BLaER1 treated with 17β-estradiol and CSF1 and Interleukin-3, amounts not matched to agents 10 nM and 100 nM (cell line): ENCODE measurements around the gene MRPL55.

Experiments used
- H3K27ac ChIP-seq, 11 experiments: shearing (Covaris generic); formaldehyde crosslinking; 2 replicates each; pipeline ENCODE4 v1.8.1; 2022
- H3K27me3 ChIP-seq, 11 experiments: shearing (Covaris generic); formaldehyde crosslinking; 2 replicates each; pipeline ENCODE4 v1.8.1; 2022
- H3K36me3 ChIP-seq, 11 experiments: shearing (Covaris generic); formaldehyde crosslinking; 2 replicates each; pipeline ENCODE4 v1.8.1; 2022
- H3K4me1 ChIP-seq, 10 experiments: shearing (Covaris generic); formaldehyde crosslinking; 2 replicates each; pipeline ENCODE4 v1.8.1; 2022
- H3K4me2 ChIP-seq, 11 experiments: shearing (Covaris generic); formaldehyde crosslinking; 2 replicates each; pipeline ENCODE4 v1.8.1; 2022
- H3K4me3 ChIP-seq, 10 experiments: shearing (Covaris generic); formaldehyde crosslinking; 2 replicates each; pipeline ENCODE4 v1.8.1; 2022
- H3K9ac ChIP-seq, 11 experiments: shearing (Covaris generic); formaldehyde crosslinking; 2 replicates each; pipeline ENCODE4 v1.8.1; 2022
- H3K9me3 ChIP-seq, 11 experiments: shearing (Covaris generic); formaldehyde crosslinking; replicated peaks in 1 of 11; 2 replicates each; pipeline ENCODE4 v1.8.1; 2022
- H4K20me1 ChIP-seq, 11 experiments: shearing (Covaris generic); formaldehyde crosslinking; 2 replicates each; pipeline ENCODE4 v1.8.1; 2022
- Cebpa-rat ChIP-seq, 11 experiments: shearing (Covaris generic); IDR thresholded peaks; 2 replicates each; pipeline ENCODE4 v1.8.1; 2022

The MRPL55 gene

GRCh38 chr1:228058949-228059633 is 50.0 kb downstream of the MRPL55 start:
- TF ChIP-seq Cebpa-rat (IDR thresholded peaks at IDR 0.05), result no peak
- Histone ChIP-seq H3K36me3 (no peaks in the 10 kb centered on the region), H3K4me3 (no peak overlapping the region), H3K4me1 (no peaks in the 10 kb centered on the region), H4K20me1 (no peaks in the 10 kb centered on the region; a peak in 1 of 22 replicates), H3K9me3 (peaks cover 0 to 18% (median 6%) of the 10 kb centered on the region in 11 experiments; a peak in 10 of 22 replicates), H3K9ac (no peak overlapping the region), H3K27ac (no peak overlapping the region), H3K4me2 (no peak overlapping the region), H3K27me3 (peaks cover 0 to 18% (median 6%) of the 10 kb centered on the region in 11 experiments; a peak in 9 of 22 replicates)

- Histone ChIP-seq H3K27ac (no peak overlapping the region), H3K4me2 (no peak overlapping the region), H3K4me3 (no peak overlapping the region), H3K27me3 (peaks cover 0 to 18% (median 6%) of the 10 kb centered on the region in 11 experiments; a peak in 9 of 22 replicates), H3K4me1 (no peaks in the 10 kb centered on the region), H3K9ac (no peak overlapping the region), H3K9me3 (peaks cover 0 to 21% (median 9%) of the 10 kb centered on the region in 11 experiments; a peak in 11 of 22 replicates), H3K36me3 (no peaks in the 10 kb centered on the region), H4K20me1 (no peaks in the 10 kb centered on the region; a peak in 1 of 22 replicates)
- no peak for TF ChIP-seq Cebpa-rat (IDR thresholded peaks at IDR 0.05)
Observed at GRCh38 chr1:228058172-228058948, 50.7 kb downstream of the MRPL55 start.
